Skin epidermis (tissue), 12 donors: Measurements from ENCODE around the gene CHMP4B.

Experiments
- H3K27ac ChIP-seq, 21 experiments: fragments of 200-600 bp; sonication (generic) in 11 of 21; one replicate each; pipeline ENCODE4 v1.5.0; 2020; ENCODE audit warnings: mild to moderate bottlenecking in 3 of 21, inconsistent platforms in 2 of 21, moderate library complexity in 2 of 21
- H3K4me3 ChIP-seq, 7 experiments: fragments of 200-600 bp; sonication (generic) in 2 of 7; one replicate each; pipeline ENCODE4 v1.5.0; 2020; ENCODE audit warnings: inconsistent platforms in 2 of 7, mild to moderate bottlenecking in 2 of 7, moderate library complexity in 1 of 7

CHMP4B gene

GRCh38 chr20:33852626-33853506 is 41.7 kb downstream of the CHMP4B start:
- Histone ChIP-seq H3K27ac (peak overlapping the region in 3 of 21 experiments; percentile 1 to 16 (median 6)), H3K4me3 (no peak overlapping the region)

GRCh38 chr20:33853507-33853813 is 42.3 kb downstream of the CHMP4B start:
- peak overlapping the region in 2 of 21 experiments; percentile 6 to 16 for H3K27ac ChIP-seq
- no peak overlapping the region for H3K4me3 ChIP-seq

- peak overlapping the region in 2 of 21 experiments; percentile 23 to 55 for H3K27ac ChIP-seq
Measured at GRCh38 chr20:33857722-33858563, 46.8 kb downstream of the CHMP4B start.

GRCh38 chr20:33858666-33859065 is 47.5 kb downstream of the CHMP4B start:
- Histone ChIP-seq H3K4me3 (no peak overlapping the region), H3K27ac (peak overlapping the region in 3 of 21 experiments; percentile 3 to 55 (median 29))

More at GRCh38 chr20:33857722-33858563, 46.8 kb downstream of the CHMP4B start:
- H3K4me3 ChIP-seq: no peak overlapping the region

GRCh38 chr20:33859157-33859695 is 48.1 kb downstream of the CHMP4B start:
- H3K4me3 ChIP-seq: no peak overlapping the region
- peak overlapping the region in 4 of 21 experiments; percentile 13 to 55 (median 26) for H3K27ac ChIP-seq

GRCh38 chr20:33859751-33860150 is 48.6 kb downstream of the CHMP4B start:
- Histone ChIP-seq H3K4me3 (no peak overlapping the region), H3K27ac (peak overlapping the region in 3 of 21 experiments; percentile 13 to 55 (median 23))

GRCh38 chr20:33861458-33861857 is 50.3 kb downstream of the CHMP4B start:
- Histone ChIP-seq H3K4me3 (no peak overlapping the region), H3K27ac (no peak overlapping the region)

- Histone ChIP-seq H3K4me3 (no peak overlapping the region), H3K27ac (no peak overlapping the region)
Measured at GRCh38 chr20:33862709-33863403, 51.7 kb downstream of the CHMP4B start.

- no peak overlapping the region for H3K27ac ChIP-seq
- H3K4me3 ChIP-seq: no peak overlapping the region
Measured at GRCh38 chr20:33863440-33864323, 52.5 kb downstream of the CHMP4B start.

GRCh38 chr20:33864324-33864963 is 53.3 kb downstream of the CHMP4B start:
- no peak overlapping the region for H3K27ac ChIP-seq
- H3K4me3 ChIP-seq: no peak overlapping the region

GRCh38 chr20:33865761-33866370 is 54.7 kb downstream of the CHMP4B start:
- Histone ChIP-seq H3K4me3 (no peak overlapping the region), H3K27ac (no peak overlapping the region)

GRCh38 chr20:33866398-33867100 is 55.4 kb downstream of the CHMP4B start:
- Histone ChIP-seq H3K27ac (no peak overlapping the region), H3K4me3 (no peak overlapping the region)

GRCh38 chr20:33868042-33868441 is 56.9 kb downstream of the CHMP4B start:
- Histone ChIP-seq H3K27ac (no peak overlapping the region), H3K4me3 (no peak overlapping the region)

- Histone ChIP-seq H3K4me3 (no peak overlapping the region), H3K27ac (no peak overlapping the region)
Measured at GRCh38 chr20:33868595-33868994, 57.4 kb downstream of the CHMP4B start.

GRCh38 chr20:33869283-33869682 is 58.1 kb downstream of the CHMP4B start:
- no peak overlapping the region for H3K4me3 ChIP-seq

GRCh38 chr20:33871362-33871761 is 60.2 kb downstream of the CHMP4B start:
- Histone ChIP-seq H3K27ac (no peak overlapping the region), H3K4me3 (no peak overlapping the region)

More at GRCh38 chr20:33869283-33869682, 58.1 kb downstream of the CHMP4B start:
- H3K27ac ChIP-seq: no peak overlapping the region

GRCh38 chr20:33874129-33874528 is 63.0 kb downstream of the CHMP4B start:
- H3K4me3 ChIP-seq: no peak overlapping the region
- H3K27ac ChIP-seq: no peak overlapping the region
